ENCODE data around the gene TMEM184B.

The TMEM184B gene

GRCh38 chr22:38314051-38314932 lies 41.5 kb upstream of the TMEM184B start:
- ATAC-seq: no peak
- TF ChIP-seq GLIS3 (CRISPR knock-in tag; IDR thresholded peaks at IDR 0.05) (no peak), POU6F1 (CRISPR knock-in tag; IDR thresholded peaks at IDR 0.05; ENCODE audit: borderline replicate concordance, low read depth) (no peak), TSHZ2 (CRISPR knock-in tag; IDR thresholded peaks at IDR 0.05) (no peak), SNAI2 (CRISPR knock-in tag; IDR thresholded peaks at IDR 0.05) (no peak), CREB5 (CRISPR knock-in tag; IDR thresholded peaks at IDR 0.05; ENCODE audit: low read depth) (no peak), ZNF8 (CRISPR knock-in tag; IDR thresholded peaks at IDR 0.05) (no peak)

GRCh38 chr22:38313384-38313955 lies 40.7 kb upstream of the TMEM184B start:
- TF ChIP-seq ZNF565 (CRISPR knock-in tag; conservative IDR thresholded peaks at IDR 0.05; ENCODE audit: low read depth) (no peak), PATZ1 (CRISPR knock-in tag; IDR thresholded peaks at IDR 0.05; ENCODE audit: borderline replicate concordance) (no peak), ZNF8 (CRISPR knock-in tag; IDR thresholded peaks at IDR 0.05) (no peak), ARNTL (CRISPR knock-in tag; IDR thresholded peaks at IDR 0.05; ENCODE audit: borderline replicate concordance, low read depth) (no peak), ZFP30 (CRISPR knock-in tag; IDR thresholded peaks at IDR 0.05) (no peak), ZNF70 (CRISPR knock-in tag; IDR thresholded peaks at IDR 0.05) (no peak), TOX (CRISPR knock-in tag; IDR thresholded peaks at IDR 0.05; ENCODE audit: borderline replicate concordance) (no peak), ZC3H10 (CRISPR knock-in tag; IDR thresholded peaks at IDR 0.05) (no peak), SNAI2 (CRISPR knock-in tag; IDR thresholded peaks at IDR 0.05) (no peak)
- ATAC-seq: peak; percentile 11; the same call in 2 of the 3 replicates

- ATAC-seq: no peak
- TF ChIP-seq ISL1 (CRISPR knock-in tag; IDR thresholded peaks at IDR 0.05) (no peak), PPARA (CRISPR knock-in tag; IDR thresholded peaks at IDR 0.05; ENCODE audit: borderline replicate concordance) (no peak), ZNF8 (CRISPR knock-in tag; IDR thresholded peaks at IDR 0.05) (no peak), POU6F1 (CRISPR knock-in tag; IDR thresholded peaks at IDR 0.05; ENCODE audit: borderline replicate concordance, low read depth) (no peak)
Measured at GRCh38 chr22:38312261-38312800, 39.5 kb upstream of the TMEM184B start.

GRCh38 chr22:38311323-38311620 lies 38.5 kb upstream of the TMEM184B start:
- no peak for ATAC-seq

More at GRCh38 chr22:38311323-38311620, 38.5 kb upstream of the TMEM184B start:
- TF ChIP-seq GLIS3 (CRISPR knock-in tag; IDR thresholded peaks at IDR 0.05) (no peak), ZC3H10 (CRISPR knock-in tag; IDR thresholded peaks at IDR 0.05) (no peak), ZFP3 (CRISPR knock-in tag; IDR thresholded peaks at IDR 0.05) (no peak), OSR1 (CRISPR knock-in tag; IDR thresholded peaks at IDR 0.05) (no peak)
